ENCODE results near the gene TUBAL3. TPM values are rescaled to one million over a fixed set of nuclear protein-coding genes. Genes with fewer than 3 reads are reported as not detected.
"Not testable (repeated sequence)": the region's sequence is repeated elsewhere in the genome, so short reads cannot be mapped to it uniquely, and the experiment has no call there.

Gene TUBAL3
- total RNA-seq, 1 donor from 2014 or later = 0.20 TPM

GRCh38 chr10:5379202-5379601 is 25.4 kb downstream of the TUBAL3 start:
- DNase-seq = not testable (repeated sequence)

DNA sequence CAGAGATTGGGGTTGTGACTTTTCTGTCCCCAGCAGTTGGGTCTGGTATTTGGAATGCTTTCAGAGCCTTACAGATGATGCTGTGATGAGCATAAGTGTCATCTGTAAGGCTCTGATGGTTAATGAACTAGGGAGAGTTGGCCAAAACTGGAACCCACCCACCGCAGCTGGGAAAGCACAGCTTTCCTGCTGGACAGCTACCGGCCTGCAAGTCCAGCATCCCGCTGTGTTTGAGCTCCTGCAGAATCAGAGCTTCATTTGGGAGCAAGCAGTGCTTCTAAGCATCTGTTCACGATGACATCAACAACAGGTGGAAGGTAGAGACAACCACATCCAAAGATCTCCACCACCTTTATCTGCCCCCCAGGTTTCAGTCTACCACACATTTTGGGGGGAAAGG is 28.2 kb downstream of the TUBAL3 start:
- DNase-seq = no peak

DNA sequence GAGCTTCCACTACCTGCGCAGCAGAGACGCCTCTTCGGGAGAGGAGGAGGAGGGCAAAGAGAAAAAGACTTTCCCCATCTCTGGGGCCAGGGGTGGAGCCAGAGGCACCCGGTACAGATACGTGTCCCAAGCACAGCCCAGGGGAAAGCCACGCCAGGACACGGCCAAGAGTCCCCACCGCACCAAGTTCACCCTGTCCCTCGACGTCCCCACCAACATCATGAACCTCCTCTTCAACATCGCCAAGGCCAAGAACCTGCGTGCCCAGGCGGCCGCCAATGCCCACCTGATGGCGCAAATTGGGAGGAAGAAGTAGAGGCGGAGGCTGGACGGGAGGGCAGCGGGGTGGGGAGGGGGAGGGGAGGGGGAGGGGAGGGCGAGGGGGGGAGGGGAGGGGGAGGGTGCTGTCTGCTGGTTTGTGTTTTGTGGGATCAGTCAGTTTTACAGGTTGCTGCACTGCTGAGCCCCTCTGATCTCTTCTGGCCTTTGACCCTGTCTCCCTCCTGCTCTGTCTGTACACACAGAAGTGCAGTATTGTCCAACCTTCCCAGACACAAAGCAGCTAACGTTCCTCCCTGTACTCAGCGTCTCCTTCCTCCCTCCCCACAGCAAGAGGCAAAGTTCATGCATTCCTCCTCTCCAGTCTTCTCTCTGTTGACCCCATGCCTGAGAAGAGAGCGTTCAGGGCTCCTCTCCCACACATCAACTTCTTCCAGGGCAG is 30.6 kb downstream of the TUBAL3 start:
- no peak for DNase-seq

DNA sequence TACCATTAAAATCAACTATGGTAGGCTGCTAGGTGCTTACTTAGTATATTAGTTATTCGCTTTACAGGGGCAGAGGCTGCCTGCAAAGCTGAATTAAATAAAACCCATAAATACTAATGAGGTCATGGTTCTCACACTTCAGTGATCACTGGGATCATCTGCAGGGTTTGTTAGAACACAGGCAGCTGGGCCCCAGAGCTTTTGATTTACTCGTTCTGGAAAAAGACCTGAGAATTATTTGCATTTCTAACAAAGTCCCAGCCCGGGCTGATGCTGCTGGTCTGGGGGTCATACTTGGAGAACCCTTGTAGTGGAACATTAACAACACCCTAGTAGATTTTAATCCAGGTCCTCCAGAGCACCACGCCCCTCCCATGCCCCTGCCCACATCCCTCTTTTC is 31.3 kb downstream of the TUBAL3 start:
- no peak for DNase-seq

- no peak for DNase-seq
Measured at GRCh38 chr10:5370493-5371352, 33.9 kb downstream of the TUBAL3 start.

DNA sequence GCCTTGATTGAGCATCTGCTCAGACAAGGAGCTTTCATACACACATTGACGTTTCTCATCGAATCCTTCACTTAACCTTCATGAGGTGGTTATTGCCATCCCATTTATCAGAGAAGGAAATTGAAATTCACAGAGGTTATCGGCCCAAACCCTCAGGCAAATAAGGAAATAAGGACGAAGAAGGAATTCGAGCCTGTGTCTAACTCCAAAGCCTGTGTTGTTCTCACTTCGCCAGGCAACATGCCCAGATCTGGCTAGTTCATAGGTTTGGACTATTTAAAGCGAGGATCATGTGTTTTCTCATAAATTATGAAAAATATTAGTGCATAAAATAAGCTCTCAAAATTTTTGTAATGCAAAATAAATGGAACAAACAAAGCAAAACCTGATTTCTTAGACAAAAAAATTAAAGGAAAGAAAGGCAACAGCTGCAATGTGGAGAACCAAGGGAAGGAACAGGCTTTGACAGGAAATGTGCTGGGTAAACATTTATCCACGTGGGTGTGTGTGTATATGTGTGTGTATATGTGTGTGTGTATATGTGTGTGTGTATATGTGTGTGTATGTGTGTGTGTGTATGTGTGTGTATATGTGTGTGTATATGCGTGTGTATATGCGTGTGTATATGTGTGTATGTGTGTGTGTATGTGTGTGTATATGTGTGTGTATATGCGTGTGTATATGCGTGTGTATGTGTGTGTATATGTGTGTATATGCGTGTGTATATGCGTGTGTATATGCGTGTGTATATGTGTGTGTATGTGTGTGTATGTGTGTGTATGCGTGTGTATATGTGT is 35.1 kb downstream of the TUBAL3 start:
- DNase-seq = no peak

DNA sequence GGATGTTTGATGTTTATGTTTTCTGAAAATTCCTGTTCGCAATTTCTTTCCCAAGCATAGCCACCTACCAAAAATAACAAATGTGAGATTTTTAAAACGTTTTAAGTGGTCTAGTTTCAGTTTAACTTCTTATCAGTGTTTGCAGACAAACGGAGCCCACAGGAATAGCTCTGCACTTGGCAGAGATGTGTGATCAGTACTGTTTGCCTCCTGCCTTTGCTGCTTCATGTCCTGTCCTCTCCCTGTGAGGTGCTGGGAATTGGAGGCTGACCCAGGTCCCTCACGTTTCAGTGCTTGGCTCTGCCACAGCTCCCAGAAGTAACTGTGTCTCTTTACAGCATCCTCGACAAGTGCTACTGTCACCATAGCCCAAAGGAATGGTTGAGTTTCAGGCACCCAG is 38.7 kb downstream of the TUBAL3 start:
- DNase-seq = no peak

GRCh38 chr10:5364890-5365338 is 39.7 kb downstream of the TUBAL3 start, which contains the start of gene UCN3:
Gene UCN3 (plus strand): TSS chr10:5364966. CDS start chr10:5373721, 8,755 bp downstream.
- no peak for DNase-seq

- DNase-seq = no peak
Measured at GRCh38 chr10:5364374-5364773, 40.3 kb downstream of the TUBAL3 start.

GRCh38 chr10:5362873-5363272 is 41.8 kb downstream of the TUBAL3 start:
- DNase-seq = no peak

GRCh38 chr10:5361966-5362365 is 42.7 kb downstream of the TUBAL3 start:
- DNase-seq = no peak

- DNase-seq = no peak
Measured at GRCh38 chr10:5360318-5360915, 44.2 kb downstream of the TUBAL3 start.

GRCh38 chr10:5356302-5356763 is 48.3 kb downstream of the TUBAL3 start:
- DNase-seq = no peak

DNA sequence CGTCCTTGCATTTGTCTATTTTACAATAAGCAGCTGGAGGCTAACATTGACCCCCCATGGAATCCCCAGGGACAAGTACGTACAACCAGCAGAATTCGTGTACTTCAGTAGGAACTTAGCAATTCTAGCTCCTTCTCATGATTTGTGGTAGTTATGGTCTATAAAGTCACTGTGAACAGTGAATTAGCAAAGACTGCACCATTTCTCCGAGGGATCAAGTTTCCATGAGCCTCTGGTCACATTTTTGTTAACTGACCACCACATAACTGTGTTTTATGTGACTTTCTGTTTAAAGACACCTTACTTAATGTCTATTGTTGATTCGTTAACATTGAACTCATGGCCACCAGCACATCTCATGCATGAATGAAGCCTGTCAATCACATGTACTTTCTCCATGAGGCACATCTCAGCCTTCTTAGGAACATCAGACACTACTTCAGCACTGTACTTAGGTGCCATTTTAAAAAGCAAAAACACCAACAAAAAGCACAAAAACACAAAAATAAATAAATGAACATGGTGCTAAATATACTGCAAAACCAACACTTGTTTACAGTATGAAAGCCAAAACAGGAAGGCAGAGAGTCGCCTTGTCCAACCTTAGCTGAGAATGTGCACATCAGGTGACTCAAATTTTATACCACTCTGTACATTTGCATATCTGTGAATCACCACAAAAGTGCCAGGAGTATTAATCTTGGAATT is 48.9 kb downstream of the TUBAL3 start:
- no peak for DNase-seq

- no peak for DNase-seq
Measured at GRCh38 chr10:5354068-5354467, 50.6 kb downstream of the TUBAL3 start.

GRCh38 chr10:5349362-5349761 is 55.3 kb downstream of the TUBAL3 start:
- no peak for DNase-seq

GRCh38 chr10:5346881-5347280 is 57.7 kb downstream of the TUBAL3 start:
- DNase-seq = no peak

DNA sequence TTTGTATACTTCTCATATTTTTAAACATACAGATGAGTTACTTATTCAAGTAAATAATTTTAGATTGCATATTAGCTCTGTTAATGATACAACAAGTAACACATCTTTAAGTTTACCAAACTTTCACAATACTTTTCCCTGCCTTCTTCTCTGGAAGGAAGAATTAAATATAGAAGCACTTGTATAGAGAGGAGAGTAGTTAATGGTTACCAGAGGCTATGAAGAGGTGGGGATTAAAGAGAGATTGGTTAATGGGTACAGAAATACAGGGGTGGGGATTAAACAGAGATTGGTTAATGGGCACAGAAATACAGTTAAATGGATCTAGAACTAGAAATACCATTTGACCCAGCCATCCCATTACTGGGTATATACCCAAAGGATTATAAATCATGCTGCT is 59.9 kb downstream of the TUBAL3 start:
- no peak for DNase-seq

DNA sequence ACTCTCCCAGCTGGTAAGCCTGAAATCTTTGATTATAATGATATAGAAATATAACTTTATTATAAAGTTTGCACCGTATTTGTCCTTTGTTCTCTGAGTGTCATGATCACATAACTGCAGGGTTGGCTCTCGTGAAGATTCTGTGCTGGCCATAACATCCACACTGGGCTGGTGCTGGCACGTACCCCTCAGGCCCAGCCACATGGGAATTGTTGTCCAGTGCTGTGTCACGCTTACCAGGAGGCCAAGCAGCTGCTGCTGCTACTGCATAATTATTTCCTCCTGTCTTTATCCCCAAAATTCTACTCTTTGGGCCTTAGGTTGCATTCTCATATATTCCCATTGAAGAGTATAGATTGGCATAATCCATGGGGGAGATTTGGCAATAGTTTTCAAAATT is 60.6 kb downstream of the TUBAL3 start:
- no peak for DNase-seq

DNA sequence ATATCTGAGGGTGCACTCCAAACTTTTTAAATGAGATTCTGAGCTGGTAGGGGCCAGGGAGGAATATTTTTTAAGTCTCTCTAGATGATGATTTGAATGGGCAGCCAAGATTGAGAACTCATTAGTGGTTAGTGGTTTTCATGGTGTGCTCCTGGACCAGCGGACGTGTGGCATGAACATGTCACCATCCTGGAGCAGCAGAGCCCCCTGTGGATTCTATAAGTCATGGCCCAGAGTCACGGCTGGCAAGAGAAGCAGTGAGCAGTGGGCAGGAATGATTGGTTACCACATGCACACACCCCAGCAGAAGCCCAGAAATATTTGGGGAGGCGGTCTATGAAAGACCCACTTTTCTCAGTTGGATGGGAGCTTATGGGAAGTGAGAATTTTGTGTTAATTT is 61.1 kb downstream of the TUBAL3 start:
- DNase-seq = no peak

Data from skin of body (tissue), 2 donors.